ENCODE results near the gene BCL11A. TPM values are rescaled to one million over a fixed set of nuclear protein-coding genes. Genes with fewer than 3 reads are reported as not detected.

The BCL11A gene
- total RNA-seq, 1 donor from 2014 or later = 10.7 TPM

DNA sequence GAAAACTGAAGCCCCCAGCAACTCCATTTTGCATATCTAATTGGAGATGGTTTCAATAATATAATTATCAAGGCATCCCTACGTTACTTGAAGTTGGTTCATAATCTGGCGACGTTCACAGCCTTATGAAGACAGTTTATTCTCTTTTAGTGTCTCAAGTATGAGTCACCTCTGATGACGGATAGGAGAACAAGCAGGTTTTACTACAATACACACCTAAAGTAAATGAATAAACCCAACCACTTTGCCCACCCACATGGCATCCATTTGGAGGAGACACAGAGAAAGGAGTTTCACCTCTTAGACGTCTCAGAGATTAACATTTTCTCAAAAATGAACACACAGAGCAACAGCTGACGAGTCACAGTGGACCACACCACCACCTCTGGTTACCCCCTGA lies 40.8 kb downstream of the BCL11A start:
- H3K27ac Mint-ChIP-seq (ENCODE audit: unreplicated experiment) = no peak overlapping the region
- H3K4me1 Mint-ChIP-seq (ENCODE audit: unreplicated experiment) = peaks cover 28% of the 10 kb centered on the region
- DNase-seq (ENCODE audit: extremely low spot score, unreplicated experiment) = peak; percentile 25
- TF ChIP-seq, protein P1, sequence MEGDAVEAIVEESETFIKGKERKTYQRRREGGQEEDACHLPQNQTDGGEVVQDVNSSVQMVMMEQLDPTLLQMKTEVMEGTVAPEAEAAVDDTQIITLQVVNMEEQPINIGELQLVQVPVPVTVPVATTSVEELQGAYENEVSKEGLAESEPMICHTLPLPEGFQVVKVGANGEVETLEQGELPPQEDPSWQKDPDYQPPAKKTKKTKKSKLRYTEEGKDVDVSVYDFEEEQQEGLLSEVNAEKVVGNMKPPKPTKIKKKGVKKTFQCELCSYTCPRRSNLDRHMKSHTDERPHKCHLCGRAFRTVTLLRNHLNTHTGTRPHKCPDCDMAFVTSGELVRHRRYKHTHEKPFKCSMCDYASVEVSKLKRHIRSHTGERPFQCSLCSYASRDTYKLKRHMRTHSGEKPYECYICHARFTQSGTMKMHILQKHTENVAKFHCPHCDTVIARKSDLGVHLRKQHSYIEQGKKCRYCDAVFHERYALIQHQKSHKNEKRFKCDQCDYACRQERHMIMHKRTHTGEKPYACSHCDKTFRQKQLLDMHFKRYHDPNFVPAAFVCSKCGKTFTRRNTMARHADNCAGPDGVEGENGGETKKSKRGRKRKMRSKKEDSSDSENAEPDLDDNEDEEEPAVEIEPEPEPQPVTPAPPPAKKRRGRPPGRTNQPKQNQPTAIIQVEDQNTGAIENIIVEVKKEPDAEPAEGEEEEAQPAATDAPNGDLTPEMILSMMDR (IDR thresholded peaks at IDR 0.05) = no peak
- H3K36me3 Mint-ChIP-seq (ENCODE audit: unreplicated experiment) = no peaks in the 10 kb centered on the region
- no peaks in the 10 kb centered on the region for H3K27me3 Mint-ChIP-seq (ENCODE audit: unreplicated experiment)
- no peaks in the 10 kb centered on the region for H3K9me3 Mint-ChIP-seq (ENCODE audit: unreplicated experiment)
- H3K4me3 Mint-ChIP-seq (ENCODE audit: unreplicated experiment) = no peak overlapping the region

GRCh38 chr2:60512062-60512622 lies 41.3 kb downstream of the BCL11A start:
- Mint-ChIP-seq H3K27me3 (ENCODE audit: unreplicated experiment) (no peaks in the 10 kb centered on the region), H3K4me1 (ENCODE audit: unreplicated experiment) (peaks cover 26% of the 10 kb centered on the region), H3K4me3 (ENCODE audit: unreplicated experiment) (no peak overlapping the region), H3K9me3 (ENCODE audit: unreplicated experiment) (no peaks in the 10 kb centered on the region), H3K36me3 (ENCODE audit: unreplicated experiment) (no peaks in the 10 kb centered on the region), H3K27ac (ENCODE audit: unreplicated experiment) (no peak overlapping the region)
- peak; percentile 65 for DNase-seq (ENCODE audit: extremely low spot score, unreplicated experiment)
- TF ChIP-seq, protein P1 (IDR thresholded peaks at IDR 0.05) = no peak

DNA sequence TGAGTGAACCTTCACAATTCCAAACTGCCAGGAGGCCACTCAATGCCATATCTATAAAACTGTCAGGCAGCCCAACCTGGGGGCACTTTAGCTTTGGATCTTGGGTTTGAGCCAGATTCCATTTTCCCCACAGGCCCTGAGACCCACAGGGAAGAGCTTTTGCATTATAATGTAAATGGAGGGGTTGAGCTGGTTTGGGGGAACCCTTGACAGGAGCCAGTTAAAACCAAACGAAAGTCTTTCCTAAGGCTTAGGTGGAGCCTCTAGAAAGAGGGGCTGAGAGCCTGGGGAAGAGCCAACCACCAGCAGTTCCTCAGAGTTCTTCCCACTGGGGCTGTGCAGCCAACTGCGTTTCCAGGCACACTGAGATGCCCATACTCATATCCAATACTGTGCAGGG lies 42.7 kb downstream of the BCL11A start:
- no peak for DNase-seq (ENCODE audit: extremely low spot score, unreplicated experiment)
- Mint-ChIP-seq H3K9me3 (ENCODE audit: unreplicated experiment) (no peaks in the 10 kb centered on the region), H3K27me3 (ENCODE audit: unreplicated experiment) (no peaks in the 10 kb centered on the region), H3K36me3 (ENCODE audit: unreplicated experiment) (no peaks in the 10 kb centered on the region), H3K27ac (ENCODE audit: unreplicated experiment) (no peak overlapping the region), H3K4me3 (ENCODE audit: unreplicated experiment) (no peak overlapping the region), H3K4me1 (ENCODE audit: unreplicated experiment) (peaks cover 13% of the 10 kb centered on the region)
- TF ChIP-seq, protein P1 (IDR thresholded peaks at IDR 0.05) = no peak

GRCh38 chr2:60509066-60509465 lies 44.4 kb downstream of the BCL11A start:
- H3K27ac Mint-ChIP-seq (ENCODE audit: unreplicated experiment) = no peak overlapping the region
- no peaks in the 10 kb centered on the region for H3K27me3 Mint-ChIP-seq (ENCODE audit: unreplicated experiment)
- no peak for DNase-seq (ENCODE audit: extremely low spot score, unreplicated experiment)
- peaks cover 2% of the 10 kb centered on the region for H3K4me1 Mint-ChIP-seq (ENCODE audit: unreplicated experiment)
- no peaks in the 10 kb centered on the region for H3K36me3 Mint-ChIP-seq (ENCODE audit: unreplicated experiment)
- TF ChIP-seq, protein P1 (IDR thresholded peaks at IDR 0.05) = peak; percentile 11
- no peaks in the 10 kb centered on the region for H3K9me3 Mint-ChIP-seq (ENCODE audit: unreplicated experiment)
- no peak overlapping the region for H3K4me3 Mint-ChIP-seq (ENCODE audit: unreplicated experiment)

- H3K4me1 Mint-ChIP-seq (ENCODE audit: unreplicated experiment) = peaks cover 2% of the 10 kb centered on the region
Observed at GRCh38 chr2:60508339-60508917, 45.0 kb downstream of the BCL11A start.

More at GRCh38 chr2:60508339-60508917, 45.0 kb downstream of the BCL11A start:
- Mint-ChIP-seq H3K27me3 (ENCODE audit: unreplicated experiment) (no peaks in the 10 kb centered on the region), H3K27ac (ENCODE audit: unreplicated experiment) (no peak overlapping the region), H3K9me3 (ENCODE audit: unreplicated experiment) (no peaks in the 10 kb centered on the region), H3K4me3 (ENCODE audit: unreplicated experiment) (no peak overlapping the region), H3K36me3 (ENCODE audit: unreplicated experiment) (no peaks in the 10 kb centered on the region)
- TF ChIP-seq, protein P1 (IDR thresholded peaks at IDR 0.05) = no peak
- DNase-seq (ENCODE audit: extremely low spot score, unreplicated experiment) = no peak

All from osteocyte (in vitro differentiated cells).